Measurements from ENCODE around the gene EPB41.

The EPB41 gene

DNA sequence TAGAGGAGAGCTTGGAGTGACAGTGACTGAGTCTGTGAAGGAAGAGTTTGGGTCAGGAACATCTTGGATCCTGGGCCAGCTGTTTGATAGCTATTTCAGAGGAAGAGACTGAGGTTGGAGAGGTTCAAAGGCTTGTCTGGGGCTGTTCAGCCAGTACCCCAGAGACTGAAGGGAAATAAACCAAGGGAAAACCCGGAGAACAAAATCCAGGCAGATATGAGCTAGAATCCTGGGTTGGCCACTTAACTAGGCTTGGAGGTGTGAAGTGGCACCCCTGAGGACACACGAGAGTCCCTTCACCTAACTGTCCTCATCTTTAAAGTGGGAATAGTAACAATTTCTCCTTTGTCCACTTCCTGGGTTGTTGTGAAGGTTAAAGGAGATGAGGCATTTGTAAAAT lies 23.1 kb upstream of the EPB41 start:
- no peak for FAIRE-seq

DNA sequence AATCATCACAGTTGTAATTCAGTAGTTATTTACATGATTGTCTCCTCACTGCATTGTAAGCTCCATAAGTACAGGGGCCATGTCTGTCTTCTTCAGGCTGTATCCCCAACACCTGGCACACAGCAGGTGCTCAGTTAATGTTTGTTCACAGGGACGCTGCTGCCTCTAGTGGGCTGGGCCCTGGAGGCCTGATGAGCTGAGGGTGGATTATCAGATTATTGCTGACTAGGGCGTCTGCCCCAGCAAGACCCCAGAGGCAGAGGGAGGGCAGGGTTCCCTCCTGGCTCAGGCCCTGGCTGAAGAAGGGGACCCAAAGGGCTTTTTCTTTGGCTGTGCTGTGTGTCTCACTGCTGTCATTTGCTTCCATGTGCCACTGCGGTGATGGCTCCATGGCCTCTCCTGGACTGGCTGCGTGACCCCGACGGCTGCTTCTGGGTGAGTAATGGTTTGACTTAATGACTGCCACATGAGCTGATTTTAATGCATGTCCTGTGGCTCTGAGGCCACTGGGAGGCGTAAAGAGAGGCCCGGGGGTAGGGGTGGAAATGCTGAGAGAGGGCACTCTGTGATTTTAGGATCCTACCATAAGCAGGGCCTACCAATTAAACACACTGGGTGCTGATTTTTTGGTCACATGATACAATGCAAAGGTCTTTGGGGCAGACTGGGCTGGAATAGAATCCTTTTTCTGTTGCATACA lies 20.8 kb upstream of the EPB41 start:
- FAIRE-seq, result no peak

DNA sequence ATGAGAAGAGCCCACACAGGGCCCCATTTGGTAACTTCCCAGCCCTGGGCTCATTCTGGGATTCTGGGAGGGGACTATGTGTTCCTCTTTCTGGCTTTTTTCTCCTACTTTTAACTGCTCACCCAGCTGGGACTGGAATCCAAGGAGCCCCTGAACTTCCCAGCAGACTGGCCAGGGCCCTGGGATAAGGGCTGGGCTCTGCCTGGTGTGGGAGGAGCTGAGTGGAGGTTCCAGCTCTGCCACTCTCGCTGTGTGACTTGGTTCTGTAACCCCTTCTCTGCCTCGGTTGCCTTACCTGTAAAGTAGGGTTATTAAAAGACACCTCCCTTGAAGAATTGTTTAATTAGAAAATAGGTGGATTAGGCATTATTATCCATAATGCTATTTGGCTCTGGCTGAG lies 19.6 kb upstream of the EPB41 start:
- FAIRE-seq, result no peak

DNA sequence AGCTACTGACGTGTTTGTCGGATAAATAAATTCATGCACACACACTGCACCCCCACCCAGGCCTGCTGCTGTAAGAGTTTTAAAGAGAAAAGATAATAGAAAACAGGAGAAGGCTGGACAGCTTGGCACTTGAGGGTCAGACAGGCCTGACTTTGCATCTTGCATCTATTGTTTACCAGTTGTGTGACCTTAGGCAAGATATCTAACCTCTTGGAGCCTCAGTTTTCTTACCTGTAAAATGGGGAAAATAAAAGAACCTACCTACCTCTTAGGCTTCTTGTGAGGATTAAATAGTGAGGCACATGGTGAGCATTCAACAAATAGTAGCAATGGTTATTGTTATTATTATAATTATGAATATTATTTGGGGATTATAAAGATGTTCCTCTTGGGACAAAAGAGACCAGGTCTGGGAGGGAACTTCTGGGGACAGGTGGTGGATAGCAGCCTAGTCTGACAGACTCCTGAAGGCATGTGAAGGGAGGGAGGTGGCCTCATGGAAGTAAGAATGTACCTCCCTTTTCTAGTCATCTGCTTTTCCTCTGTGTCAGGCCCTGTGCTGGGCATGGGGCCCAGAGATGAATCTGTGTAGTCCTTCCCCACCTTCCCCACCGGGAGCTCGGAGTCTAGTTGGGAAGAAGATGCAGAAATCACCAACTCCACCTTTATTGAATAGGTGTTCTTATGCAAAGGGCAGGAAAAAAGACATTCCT lies 18.3 kb upstream of the EPB41 start:
- no peak for FAIRE-seq

DNA sequence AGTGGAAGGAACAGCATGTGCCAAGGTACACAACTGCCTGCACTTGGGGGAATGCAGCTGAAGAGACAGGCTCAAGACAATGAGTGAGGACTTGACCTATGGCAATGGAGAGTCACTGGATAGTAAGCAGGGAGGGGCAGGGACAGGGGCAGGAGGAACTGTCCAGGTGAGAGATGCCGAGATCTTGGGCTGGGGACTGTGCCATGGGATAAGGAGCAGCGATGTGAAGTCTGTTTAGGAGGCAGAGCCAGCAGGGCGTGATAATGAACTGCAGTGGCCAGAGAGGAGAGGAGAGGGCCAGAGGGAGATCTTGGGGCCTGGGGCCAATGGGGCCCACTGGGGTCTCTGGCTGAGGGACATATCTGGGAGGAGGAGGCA lies 17.8 kb upstream of the EPB41 start:
- no peak for FAIRE-seq

DNA sequence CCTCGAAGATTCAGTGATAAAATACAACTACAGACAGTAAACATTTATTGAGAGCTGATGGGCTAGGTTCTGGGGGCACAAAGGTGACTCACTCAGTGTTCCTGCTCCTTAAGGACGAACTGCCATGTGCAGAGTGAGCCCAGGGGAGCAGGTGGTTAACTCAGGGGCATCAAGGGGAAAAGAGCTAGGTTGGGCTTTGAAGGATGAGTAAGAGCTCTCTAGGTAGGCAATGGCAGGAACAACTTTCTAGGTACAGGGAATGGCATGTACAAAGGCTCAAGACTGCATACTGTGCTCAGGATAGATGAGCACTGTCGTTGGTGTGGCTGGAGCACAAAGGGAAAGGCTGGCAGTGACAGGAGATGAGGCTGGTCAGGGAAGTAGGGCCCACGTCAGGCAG lies 16.6 kb upstream of the EPB41 start:
- FAIRE-seq, result no peak

DNA sequence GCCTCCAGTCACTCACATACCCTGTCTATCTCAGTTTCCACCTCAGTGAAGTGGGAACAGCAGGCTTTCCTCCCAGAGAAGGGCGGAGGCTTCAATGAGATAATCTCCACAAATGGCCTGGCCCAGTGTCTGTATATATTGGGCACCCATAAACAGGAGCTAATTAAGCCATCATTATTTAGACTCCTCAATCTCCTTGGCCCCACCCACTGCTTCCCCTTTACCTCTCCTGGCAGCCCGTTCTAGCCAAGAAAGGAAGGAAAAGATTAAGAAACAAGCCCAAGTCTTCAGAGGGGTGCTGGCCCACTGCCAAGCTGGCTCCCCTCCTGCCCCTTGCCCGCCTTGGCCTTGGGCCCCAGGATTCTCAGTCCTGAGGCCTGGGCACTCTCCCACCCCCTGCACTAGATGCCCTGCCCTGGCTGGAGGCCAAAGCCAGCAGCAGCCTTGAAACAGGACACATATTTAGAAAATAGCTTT lies 15.9 kb upstream of the EPB41 start:
- no peak for FAIRE-seq

DNA sequence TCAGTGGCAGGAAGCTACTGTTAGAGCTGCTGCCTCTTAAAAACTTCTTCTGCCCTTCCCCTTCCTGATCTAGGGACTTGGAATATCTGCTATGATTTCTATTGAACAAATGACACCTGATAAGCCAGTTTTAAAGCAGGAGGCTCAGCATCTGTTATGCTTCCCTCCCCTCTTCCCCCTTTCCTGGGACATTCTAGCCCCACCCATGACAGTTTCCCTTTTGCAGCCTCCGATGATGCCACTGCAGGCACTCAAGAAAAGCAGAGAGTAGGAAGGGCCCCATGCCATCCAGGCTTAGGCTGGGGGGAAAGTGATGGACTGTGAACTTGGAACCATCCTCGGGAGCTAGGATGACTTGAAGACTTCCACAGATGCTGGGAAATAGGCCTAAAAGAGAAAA lies 15.1 kb upstream of the EPB41 start:
- no peak for FAIRE-seq

DNA sequence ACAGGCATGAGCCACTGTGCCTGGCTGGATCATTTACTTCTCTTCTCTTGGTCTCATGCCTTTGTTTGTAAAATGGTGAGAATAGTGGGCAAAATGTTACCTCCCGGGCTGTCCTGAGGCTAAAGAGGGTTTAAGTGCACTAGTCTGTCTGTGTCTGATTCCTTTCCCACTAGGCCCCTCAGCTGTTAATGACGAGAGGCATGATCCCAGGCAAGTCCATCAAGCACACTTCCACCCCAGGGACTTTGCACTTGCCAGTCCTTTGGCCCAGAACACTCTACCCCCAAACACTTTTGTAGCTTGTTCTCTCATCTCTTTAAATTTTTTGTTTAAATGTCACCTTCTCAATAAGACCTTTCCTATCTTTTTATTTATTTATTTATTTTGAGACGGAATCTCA lies 13.8 kb upstream of the EPB41 start:
- no peak for FAIRE-seq

DNA sequence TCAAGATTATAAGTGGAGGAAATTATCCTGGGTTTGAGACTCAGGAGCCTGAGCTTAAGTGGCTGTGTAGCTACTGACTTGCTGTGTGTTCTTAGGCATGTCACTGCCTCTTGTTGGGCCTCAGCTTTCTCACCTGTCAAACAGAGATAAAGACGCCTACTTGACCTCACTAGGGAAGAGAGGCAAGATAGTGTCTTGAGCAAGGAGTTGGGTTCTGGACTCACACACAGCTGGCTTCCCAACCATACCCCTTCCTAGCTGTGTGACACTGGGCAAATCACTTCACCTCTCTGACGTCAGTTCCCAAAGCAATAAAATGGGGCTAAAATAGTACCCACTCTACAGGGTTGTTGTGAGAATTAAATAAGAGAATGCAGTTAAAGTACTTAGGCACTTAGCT lies 11.6 kb upstream of the EPB41 start:
- no peak for FAIRE-seq

DNA sequence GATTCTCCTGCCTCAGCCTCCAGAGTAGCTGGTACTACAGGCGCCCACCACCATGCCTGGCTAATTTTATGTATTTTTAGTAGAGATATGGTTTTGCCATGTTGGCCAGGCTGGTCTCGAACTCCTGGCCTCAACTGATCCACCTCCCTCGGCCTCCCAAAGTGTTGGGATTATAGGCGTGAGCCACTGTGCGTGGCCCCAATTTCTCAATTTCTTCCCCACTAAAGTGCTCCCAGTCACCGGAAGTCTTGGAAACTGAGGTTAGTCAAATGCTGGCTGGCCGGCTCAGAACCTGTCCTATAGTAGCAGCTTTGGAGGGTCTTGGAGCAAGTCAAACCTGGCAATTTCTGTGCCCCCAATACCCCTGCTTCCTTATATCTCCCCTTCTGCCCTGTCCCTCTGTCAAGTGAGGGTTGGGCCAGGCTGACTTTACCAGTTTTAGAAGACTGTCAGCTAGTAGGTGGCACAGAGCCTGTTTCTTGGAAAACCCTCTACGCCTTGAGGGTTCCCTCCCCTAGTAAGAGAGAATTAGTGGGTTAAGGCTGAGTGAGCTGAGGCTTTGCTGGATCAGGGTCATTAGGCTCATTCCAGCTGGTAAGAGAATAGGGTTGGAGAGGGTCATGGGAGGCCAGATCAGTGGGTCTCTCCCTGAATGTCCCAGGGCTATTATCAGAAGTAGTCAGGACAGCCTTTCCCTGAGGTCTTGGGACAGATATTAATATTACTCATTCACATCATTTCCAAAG lies 8.3 kb upstream of the EPB41 start:
- FAIRE-seq, result no peak

DNA sequence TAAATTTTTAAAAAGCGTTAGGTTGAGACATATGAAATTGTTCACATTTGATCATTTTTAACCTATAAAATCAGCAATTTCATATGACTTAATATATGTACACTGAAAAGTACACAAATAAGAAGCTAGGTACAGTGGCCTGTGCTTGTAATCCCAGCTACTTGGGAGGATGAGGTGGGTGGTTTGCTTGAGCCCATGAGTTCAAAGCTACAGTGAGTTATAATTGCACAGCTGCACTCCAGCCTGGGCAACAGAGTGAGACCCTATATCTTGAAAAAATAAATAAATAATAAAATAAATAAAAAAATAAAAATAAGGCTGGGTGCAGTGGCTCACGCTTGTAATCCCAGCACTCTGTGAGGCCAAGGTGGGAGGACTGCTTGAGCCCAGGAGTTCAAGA lies 5.2 kb upstream of the EPB41 start:
- no peak for FAIRE-seq

DNA sequence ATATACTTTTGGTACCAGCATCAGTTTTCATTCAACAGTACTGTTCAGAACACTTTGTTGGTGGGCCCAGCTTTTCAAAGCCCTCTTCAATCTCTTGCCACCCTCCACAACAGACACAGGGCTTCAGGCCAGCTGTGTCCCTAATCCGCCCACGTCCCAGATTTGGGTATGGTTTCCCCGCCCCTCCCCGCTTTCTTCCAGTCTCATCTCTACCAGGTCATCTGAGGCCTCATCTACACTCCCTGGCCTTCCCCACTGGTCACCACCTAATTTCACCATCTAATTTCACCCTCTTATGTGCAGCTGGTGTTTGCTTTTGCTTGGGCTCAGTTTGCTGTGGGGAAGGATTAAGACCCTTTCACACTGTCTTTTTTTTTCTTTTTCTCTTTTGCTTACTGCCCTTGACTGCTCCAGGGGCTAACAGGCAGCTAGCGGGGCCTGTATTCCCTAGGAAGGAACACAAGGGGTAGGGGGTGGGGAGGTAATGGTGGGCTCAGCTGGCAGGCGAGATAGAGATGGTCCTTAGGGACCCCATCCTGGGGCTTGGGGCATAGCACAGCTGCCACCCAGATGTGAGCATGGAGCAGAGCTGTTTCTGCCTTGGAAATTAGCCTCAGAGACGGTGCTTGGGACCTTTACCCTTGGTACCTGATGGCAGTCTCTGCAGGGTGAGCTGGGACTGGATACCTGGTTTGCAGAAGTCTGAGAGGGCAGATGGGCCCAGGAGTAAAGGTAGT lies 3.8 kb upstream of the EPB41 start:
- FAIRE-seq, result no peak

DNA sequence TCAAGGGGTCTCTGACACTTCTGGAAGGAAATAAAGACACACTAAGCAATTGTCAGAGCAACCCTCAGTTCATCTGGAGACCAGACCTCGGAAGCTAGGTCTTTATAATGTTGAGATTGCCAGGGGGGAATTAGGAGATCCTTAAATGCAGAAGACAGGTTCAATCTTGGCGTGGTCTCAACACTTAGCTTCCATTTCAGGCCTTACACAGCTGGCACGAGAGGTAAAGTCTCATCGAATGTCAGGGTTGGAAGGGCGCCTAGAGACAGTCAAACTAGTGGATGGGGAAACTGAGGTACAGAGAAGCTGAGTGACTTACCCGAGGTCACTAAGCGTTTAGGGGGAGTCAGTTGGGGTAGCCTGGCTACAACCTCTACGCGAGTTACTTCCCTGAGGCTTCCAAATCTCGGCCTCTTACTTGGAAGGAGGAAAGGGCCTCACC lies 562 bp upstream of the EPB41 start:
- FAIRE-seq, result no peak

DNA sequence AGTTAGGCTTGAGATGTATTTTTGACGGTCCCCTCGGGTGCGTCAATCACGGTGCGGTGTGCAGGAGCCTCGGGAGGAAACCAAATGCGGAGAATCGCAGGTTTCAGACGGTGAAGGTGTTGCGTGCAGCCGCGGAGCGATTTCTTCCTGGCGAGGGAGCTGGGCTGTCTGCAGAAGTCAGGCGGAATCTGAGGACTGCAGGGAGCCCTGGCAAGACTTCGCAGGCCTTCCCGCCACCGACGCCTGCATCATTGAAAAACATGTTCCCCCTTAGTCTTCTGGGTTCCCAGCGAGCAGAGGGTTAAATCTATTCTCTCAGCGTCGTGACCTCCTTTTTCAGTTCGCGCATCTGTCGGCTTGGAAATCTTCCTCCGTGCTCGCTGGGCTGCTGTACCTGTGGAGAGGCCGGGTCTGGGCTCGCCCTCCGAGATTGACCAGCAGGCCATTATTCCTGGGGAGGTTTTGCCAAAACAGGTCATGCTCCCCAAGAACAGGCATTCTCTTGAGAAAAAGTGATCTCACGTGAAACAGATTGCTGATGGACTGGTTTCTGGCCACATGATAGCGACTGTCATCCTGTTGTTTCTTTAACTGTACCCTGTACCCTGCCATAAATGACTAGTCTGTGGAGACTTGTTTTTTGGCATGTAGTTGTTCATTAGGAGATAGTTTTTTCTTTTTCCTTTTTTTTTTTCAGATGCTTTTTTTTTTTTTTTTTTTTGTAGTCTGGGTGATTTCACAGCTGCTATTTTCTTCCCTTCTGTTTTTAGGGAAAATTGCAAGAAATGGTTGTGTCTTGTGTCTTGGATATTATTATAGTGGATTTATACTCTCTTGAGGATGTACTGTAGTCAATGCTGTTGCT lies 894 bp downstream of the EPB41 start:
- no peak for FAIRE-seq

DNA sequence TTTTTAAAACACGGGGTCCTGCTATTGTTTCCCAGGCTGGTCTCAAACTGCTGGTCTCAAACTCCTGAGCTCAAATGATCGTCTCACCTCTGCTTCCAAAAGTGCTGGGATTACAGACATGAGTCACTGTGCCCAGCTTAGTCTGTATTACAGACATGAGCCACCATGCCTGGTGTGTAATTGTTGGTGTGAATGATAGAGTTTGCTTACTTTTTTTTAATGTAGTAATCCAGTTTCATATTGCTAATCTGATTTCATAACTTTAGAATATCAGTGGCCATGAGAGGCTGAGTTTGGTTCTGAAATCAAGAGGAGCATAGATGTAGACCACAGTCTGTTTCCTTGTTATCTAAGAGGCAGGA lies 3.4 kb downstream of the EPB41 start:
- no peak for FAIRE-seq

DNA sequence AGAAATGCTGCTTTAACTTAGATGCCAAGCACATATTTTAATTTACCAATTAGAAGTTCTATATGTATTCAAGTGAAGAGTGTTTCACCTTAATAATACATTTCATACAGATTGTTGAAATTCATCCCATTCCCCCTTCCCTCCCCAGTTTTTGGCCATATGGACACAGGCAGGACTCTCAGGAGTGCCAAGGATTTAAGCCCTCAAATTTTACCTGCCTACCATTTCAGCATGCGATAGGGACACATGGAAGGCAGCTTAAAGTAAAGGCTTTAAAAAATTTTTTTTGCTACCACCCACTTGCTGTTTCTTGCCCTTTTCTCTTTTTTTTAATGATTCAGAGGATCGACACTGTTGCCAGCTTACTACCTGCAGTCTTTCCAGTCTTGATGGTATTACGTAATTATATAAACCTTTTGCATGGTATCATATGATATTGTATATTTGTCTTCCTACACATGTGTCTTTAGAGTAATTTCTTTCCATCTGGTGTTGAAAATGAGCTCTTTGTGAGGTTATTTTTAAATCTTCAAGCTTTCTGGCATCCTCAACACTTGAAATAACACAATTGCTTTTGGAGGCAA lies 7.0 kb downstream of the EPB41 start:
- no peak for FAIRE-seq

DNA sequence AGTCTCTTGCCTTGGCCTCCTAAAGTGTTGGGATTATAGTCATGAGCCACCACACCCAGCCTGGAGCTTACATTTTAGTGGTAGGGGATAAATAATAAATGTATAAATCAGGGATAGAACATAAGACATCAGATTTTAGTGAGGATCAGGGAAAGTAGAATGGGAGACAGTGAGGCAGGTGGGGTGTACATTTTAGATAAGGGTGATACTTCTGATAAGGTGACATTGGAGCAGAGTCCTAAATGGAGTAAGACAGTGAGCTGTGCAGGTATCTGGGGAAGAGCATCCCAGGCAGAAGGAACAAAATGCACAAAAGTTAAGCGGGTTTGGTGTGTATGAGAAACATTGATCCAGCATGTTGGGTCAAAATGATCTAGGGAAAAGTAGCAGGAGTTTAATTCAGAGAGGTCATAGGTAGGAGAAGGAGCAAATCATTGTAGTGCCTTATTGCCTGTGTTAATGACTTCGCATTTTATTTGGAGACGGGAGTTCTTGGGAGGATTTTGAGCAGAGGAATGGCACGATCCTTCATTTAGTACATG lies 11.1 kb downstream of the EPB41 start:
- FAIRE-seq, result no peak

DNA sequence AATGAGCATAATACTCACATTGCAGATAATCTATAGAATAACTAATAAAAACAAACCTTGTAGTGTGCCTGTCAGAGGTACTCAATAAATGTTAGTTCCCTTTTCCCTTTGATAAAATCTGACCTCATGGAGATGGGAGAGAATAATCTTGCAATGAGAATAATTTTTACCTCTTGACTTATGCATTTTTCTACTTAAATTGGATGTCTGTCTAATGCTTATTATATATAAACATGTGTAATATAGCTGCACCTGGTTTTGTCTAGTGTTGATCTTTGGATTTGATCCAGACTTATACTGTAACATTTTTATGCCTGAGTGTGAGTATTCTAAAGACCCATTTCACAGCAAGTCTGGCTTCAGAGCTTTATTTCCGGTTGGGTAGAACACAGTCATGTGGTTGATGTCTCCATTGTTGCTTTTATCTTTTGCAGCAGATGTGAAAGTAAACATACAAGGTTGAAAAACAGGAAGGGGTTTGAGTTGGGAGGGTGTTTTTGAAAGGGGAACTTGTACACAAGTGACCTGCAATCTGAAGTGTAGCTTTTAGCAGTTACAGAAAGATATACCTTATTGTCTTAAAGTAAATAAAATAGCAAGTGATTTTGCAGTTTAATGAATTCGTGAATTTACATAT lies 12.4 kb downstream of the EPB41 start:
- FAIRE-seq, result no peak

DNA sequence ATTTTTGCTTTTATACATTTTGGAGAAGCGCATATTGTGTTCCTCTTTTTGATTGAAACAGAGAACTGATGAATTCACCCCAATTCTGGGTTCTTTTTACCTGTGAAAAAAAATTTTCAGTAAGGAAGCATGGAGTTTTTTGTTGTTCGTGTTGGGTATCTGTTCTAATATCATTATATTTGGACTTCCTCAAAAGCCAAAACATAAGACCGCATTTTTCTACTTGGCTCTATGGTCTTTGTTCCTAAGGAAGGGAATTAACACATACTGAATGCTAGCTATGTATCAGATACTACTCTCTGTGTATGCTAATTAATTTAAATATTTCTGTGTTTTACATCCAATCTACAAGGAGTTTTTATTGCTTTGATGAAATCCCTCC lies 12.9 kb downstream of the EPB41 start:
- FAIRE-seq, result no peak

DNA sequence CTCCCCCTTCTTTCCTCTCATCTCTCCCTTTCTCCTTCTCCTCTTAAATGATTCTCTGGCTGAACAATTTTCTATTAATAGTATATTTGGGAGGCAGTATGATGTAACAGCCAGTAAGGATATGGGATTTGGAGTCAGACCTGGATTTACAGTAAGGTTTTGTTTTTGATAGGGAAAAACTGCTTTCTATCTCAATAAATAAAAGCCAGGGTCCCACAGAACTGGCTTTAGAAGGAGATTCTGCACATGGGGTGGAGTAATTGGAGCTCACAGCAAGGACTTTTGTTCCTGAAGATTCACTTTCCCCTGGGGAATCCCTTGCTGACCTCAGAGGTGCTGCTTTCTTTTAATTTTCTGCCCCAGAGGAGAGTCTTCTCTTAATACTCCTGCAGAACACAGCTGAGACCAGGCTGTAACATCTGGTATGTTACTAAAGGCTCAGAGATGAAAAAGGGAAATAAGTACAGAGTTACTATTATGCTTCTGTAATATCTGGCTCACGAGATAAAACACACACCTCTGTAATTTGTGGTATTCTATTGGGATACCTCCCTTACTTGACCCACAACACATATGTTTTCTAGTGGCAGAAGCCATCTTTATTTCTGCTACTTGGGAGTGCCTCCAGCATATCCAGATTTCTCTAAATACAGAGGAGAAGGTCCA lies 13.4 kb downstream of the EPB41 start:
- FAIRE-seq, result no peak
